H9 (cell line): ENCODE results near the gene HMGCL. TPM values are rescaled to one million over a fixed set of nuclear protein-coding genes. Genes with fewer than 3 reads are reported as not detected.

Source experiments
- DNase-seq: peaks from one replicate; pipeline ENCODE4 v3.0.0-alpha.2; 2017
- H2AFZ ChIP-seq: one replicate; pipeline ENCODE4 v1.6.1; 2013; ENCODE audit warnings: mild to moderate bottlenecking, low read length, control low read depth, moderate library complexity
- H2AK5ac ChIP-seq: 2 replicates; pipeline ENCODE4 v1.6.1; 2013; ENCODE audit warnings: low read length, control low read depth, mixed read lengths; ENCODE audit not compliant: insufficient read length
- H2BK120ac ChIP-seq: one replicate; pipeline ENCODE4 v1.6.1; 2013; ENCODE audit warnings: low read depth, mild to moderate bottlenecking, low read length, control low read depth, inconsistent platforms; ENCODE audit not compliant: poor library complexity, severe bottlenecking
- H2BK12ac ChIP-seq: 2 replicates; pipeline ENCODE4 v1.6.1; 2013; ENCODE audit warnings: low read length, control low read depth, mixed read lengths, low read depth; ENCODE audit not compliant: insufficient read length
- H2BK15ac ChIP-seq: 2 replicates; pipeline ENCODE4 v1.6.1; 2013; ENCODE audit warnings: low read depth, low read length, control low read depth
- H2BK20ac ChIP-seq: one replicate; pipeline ENCODE4 v1.6.1; 2013; ENCODE audit warnings: low read depth, mild to moderate bottlenecking, low read length, control low read depth, inconsistent platforms; ENCODE audit not compliant: poor library complexity, severe bottlenecking
- H2BK5ac ChIP-seq: 2 replicates; pipeline ENCODE4 v1.6.1; 2013; ENCODE audit warnings: low read length, control low read depth, mixed read lengths; ENCODE audit not compliant: insufficient read length
- H3K14ac ChIP-seq: 2 replicates; pipeline ENCODE4 v1.6.1; 2013; ENCODE audit warnings: low read length, control low read depth; ENCODE audit not compliant: insufficient read depth
- H3K18ac ChIP-seq: 2 replicates; pipeline ENCODE4 v1.6.1; 2013; ENCODE audit warnings: low read depth, mild to moderate bottlenecking, mixed read lengths, low read length, control low read depth; ENCODE audit not compliant: insufficient read length
- H3K23ac ChIP-seq: 2 replicates; pipeline ENCODE4 v1.6.1; 2013; ENCODE audit warnings: low read length, control low read depth, mixed read lengths, low read depth; ENCODE audit not compliant: insufficient read length
- H3K23me2 ChIP-seq: 2 replicates; pipeline ENCODE4 v1.6.1; 2013; ENCODE audit warnings: low read depth, mild to moderate bottlenecking, mixed read lengths, low read length, control low read depth; ENCODE audit not compliant: insufficient read length, poor library complexity, severe bottlenecking
- H3K27ac ChIP-seq: 2 replicates; pipeline ENCODE4 v1.5.1; 2013; ENCODE audit warnings: low read length, control low read depth, mixed read lengths, low read depth; ENCODE audit not compliant: insufficient read length
- H3K27me3 ChIP-seq: 2 replicates; pipeline ENCODE4 v1.6.1; 2013; ENCODE audit warnings: low read length, control low read depth, inconsistent platforms; ENCODE audit not compliant: insufficient read depth
- H3K4ac ChIP-seq: 2 replicates; pipeline ENCODE4 v1.6.1; 2013; ENCODE audit warnings: low read depth, mild to moderate bottlenecking, control low read depth, inconsistent platforms, low read length, moderate library complexity
- H3K4me1 ChIP-seq: 2 replicates; pipeline ENCODE4 v1.6.1; 2013; ENCODE audit warnings: low read length, control low read depth, inconsistent platforms; ENCODE audit not compliant: insufficient read depth
- H3K4me2 ChIP-seq: 2 replicates; pipeline ENCODE4 v1.6.1; 2013; ENCODE audit warnings: low read length, control low read depth, mixed read lengths; ENCODE audit not compliant: insufficient read length, insufficient read depth
- H3K56ac ChIP-seq: 2 replicates; pipeline ENCODE4 v1.6.1; 2013; ENCODE audit warnings: low read depth, mild to moderate bottlenecking, mixed read lengths, low read length, control low read depth; ENCODE audit not compliant: insufficient read length
- H3K79me1 ChIP-seq: 2 replicates; pipeline ENCODE4 v1.6.1; 2013; ENCODE audit warnings: low read depth, mild to moderate bottlenecking, moderate library complexity, low read length, control low read depth, inconsistent platforms; ENCODE audit not compliant: insufficient read depth, poor library complexity, severe bottlenecking
- H3K79me2 ChIP-seq: 2 replicates; pipeline ENCODE4 v1.6.1; 2013; ENCODE audit warnings: low read length, control low read depth, inconsistent platforms; ENCODE audit not compliant: insufficient read depth
- H3K9ac ChIP-seq: 2 replicates; pipeline ENCODE4 v1.6.1; 2013; ENCODE audit warnings: low read length, control low read depth, mixed read lengths; ENCODE audit not compliant: insufficient read length; ENCODE audit errors: extremely low read depth
- H3K9me3 ChIP-seq: one replicate; pipeline ENCODE4 v1.6.1; 2013; ENCODE audit warnings: low read depth, low read length, inconsistent platforms; ENCODE audit not compliant: control insufficient read depth
- H3T11ph ChIP-seq: one replicate; pipeline ENCODE4 v1.6.1; 2013; ENCODE audit warnings: mild to moderate bottlenecking, low read length, control low read depth, inconsistent platforms
- H4K20me1 ChIP-seq: one replicate; pipeline ENCODE4 v1.6.1; 2013; ENCODE audit not compliant: control insufficient read depth, insufficient read length, insufficient read depth
- H4K5ac ChIP-seq: 2 replicates; pipeline ENCODE4 v1.6.1; 2013; ENCODE audit warnings: low read depth, mild to moderate bottlenecking, mixed read lengths, low read length, control low read depth; ENCODE audit not compliant: insufficient read length
- H4K8ac ChIP-seq: replicated peaks from 2 replicates; pipeline ENCODE4 v1.6.1; 2013; ENCODE audit warnings: low read length, control low read depth, mixed read lengths, low read depth; ENCODE audit not compliant: insufficient read length
- H4K91ac ChIP-seq: 2 replicates; pipeline ENCODE4 v1.6.1; 2013; ENCODE audit warnings: low read depth, mild to moderate bottlenecking, moderate library complexity, mixed read lengths, low read length, control low read depth; ENCODE audit not compliant: insufficient read length
- H3K27ac Mint-ChIP-seq, 3 experiments: 2 replicates in 2 of 3; 3 replicates in 1 of 3; pipeline ENCODE4 v1.8.0; 2020 to 2021; ENCODE audit warnings: mixed read lengths in 3 of 3, mild to moderate bottlenecking in 1 of 3, moderate library complexity in 1 of 3
- H3K27me3 Mint-ChIP-seq: 2 replicates; pipeline ENCODE4 v1.8.0; 2021; ENCODE audit warnings: low read depth, mild to moderate bottlenecking, moderate library complexity, mixed read lengths
- H3K36me3 Mint-ChIP-seq, 3 experiments: 2 replicates in 2 of 3; 3 replicates in 1 of 3; pipeline ENCODE4 v1.8.0; 2020 to 2021; ENCODE audit warnings: low read depth in 3 of 3, mixed read lengths in 3 of 3; ENCODE audit not compliant: insufficient read depth in 1 of 3
- H3K4me1 Mint-ChIP-seq, 2 experiments: 2 replicates each; pipeline ENCODE4 v1.8.0; 2020; ENCODE audit warnings: mixed read lengths in 2 of 2
- H3K4me3 Mint-ChIP-seq, 2 experiments: 2 replicates in 1 of 2; 3 replicates in 1 of 2; pipeline ENCODE4 v1.8.0; 2020 to 2021; ENCODE audit warnings: mild to moderate bottlenecking in 2 of 2, mixed read lengths in 2 of 2, moderate library complexity in 1 of 2
- H3K9me3 Mint-ChIP-seq, 2 experiments: 2 replicates in 1 of 2; 3 replicates in 1 of 2; pipeline ENCODE4 v1.8.0; 2020; ENCODE audit warnings: mild to moderate bottlenecking in 2 of 2, mixed read lengths in 2 of 2, moderate library complexity in 1 of 2
- whole genome bisulfite sequencing: extraction: QIAGEN DNeasy Blood & Tissue Kit; methylation state at CpG from one replicate; pipeline ENCODE4 v1.1.7; 2013; ENCODE audit warnings: missing lambda C conversion rate, low lambda C conversion rate, mixed read lengths; ENCODE audit not compliant: insufficient read length; ENCODE audit errors: extremely low coverage; 5-methylcytosine and 5-hydroxymethylcytosine counted together
- total RNA-seq: library from RNA; stranded (reverse); gene quantifications from 2 replicates; pipeline ENCODE4 v1.2.1, GENCODE V29; 2021
- TF ChIP-seq, protein P1 (sequence below): fragments of 200-600 bp; sonication (generic); conservative IDR thresholded peaks from 3 replicates; pipeline ENCODE4 v1.8.0; 2021; ENCODE audit warnings: antibody characterized with exemption, mild to moderate bottlenecking

The HMGCL gene
- total RNA-seq, 1 experiment from 2014 or later, result 15.9 TPM

DNA sequence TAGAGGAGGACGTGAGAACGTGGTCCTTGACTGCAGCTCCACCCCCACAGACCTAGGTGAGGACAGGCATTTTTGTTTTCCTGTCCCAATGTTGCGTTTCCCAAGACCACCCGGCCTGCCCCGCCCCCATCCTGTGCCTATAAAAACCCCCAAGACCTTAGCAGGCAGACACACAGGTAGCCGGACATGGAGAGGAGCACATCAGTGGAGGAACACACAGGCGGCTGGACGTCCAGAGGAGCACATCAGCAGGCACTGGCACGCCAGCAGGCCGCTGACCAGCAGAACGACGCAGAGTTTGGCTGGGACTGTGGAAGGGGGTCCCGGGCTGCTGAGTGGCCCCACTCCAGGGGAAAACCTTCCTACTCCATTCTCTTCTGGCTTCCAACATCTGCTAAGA is 12.7 kb upstream of the HMGCL start:
- Histone ChIP-seq H3K56ac (no peak overlapping the region), H3K23ac (no peak overlapping the region), H2AFZ (no peak overlapping the region), H3K9ac (no peak overlapping the region), H4K91ac (no peak overlapping the region), H3T11ph (no peak overlapping the region), H4K20me1 (no peaks in the 10 kb centered on the region), H4K5ac (no peak overlapping the region), H2AK5ac (no peak overlapping the region), H3K23me2 (peaks cover 8% of the 10 kb centered on the region), H2BK15ac (no peak overlapping the region), H3K4me2 (peak overlapping the region; percentile 73), H3K27me3 (peaks cover 3% of the 10 kb centered on the region; the same call in 1 of the 2 replicates), H3K9me3 (no peaks in the 10 kb centered on the region), H2BK12ac (no peak overlapping the region), H3K27ac (no peak overlapping the region), H3K4ac (no peak overlapping the region), H2BK5ac (no peak overlapping the region), H3K79me1 (no peaks in the 10 kb centered on the region), H3K14ac (no peak overlapping the region), H4K8ac (no peak overlapping the region), H3K18ac (no peak overlapping the region), H3K4me1 (no peaks in the 10 kb centered on the region; the same call in 1 of the 2 replicates), H2BK120ac (no peak overlapping the region), H2BK20ac (no peak overlapping the region), H3K79me2 (no peaks in the 10 kb centered on the region)
- Mint-ChIP-seq H3K9me3 (no peaks in the 10 kb centered on the region), H3K27me3 (peaks cover 25% of the 10 kb centered on the region), H3K4me3 (peak overlapping the region; percentile 54 to 80), H3K36me3 (no peaks in the 10 kb centered on the region), H3K4me1 (peaks cover 9 to 11% of the 10 kb centered on the region in 2 experiments), H3K27ac (no peak overlapping the region)
- DNase-seq, result peak; percentile 31
- WGBS, result no CpG with 5 or more reads among the region's 13 CpGs
- TF ChIP-seq, protein P1, sequence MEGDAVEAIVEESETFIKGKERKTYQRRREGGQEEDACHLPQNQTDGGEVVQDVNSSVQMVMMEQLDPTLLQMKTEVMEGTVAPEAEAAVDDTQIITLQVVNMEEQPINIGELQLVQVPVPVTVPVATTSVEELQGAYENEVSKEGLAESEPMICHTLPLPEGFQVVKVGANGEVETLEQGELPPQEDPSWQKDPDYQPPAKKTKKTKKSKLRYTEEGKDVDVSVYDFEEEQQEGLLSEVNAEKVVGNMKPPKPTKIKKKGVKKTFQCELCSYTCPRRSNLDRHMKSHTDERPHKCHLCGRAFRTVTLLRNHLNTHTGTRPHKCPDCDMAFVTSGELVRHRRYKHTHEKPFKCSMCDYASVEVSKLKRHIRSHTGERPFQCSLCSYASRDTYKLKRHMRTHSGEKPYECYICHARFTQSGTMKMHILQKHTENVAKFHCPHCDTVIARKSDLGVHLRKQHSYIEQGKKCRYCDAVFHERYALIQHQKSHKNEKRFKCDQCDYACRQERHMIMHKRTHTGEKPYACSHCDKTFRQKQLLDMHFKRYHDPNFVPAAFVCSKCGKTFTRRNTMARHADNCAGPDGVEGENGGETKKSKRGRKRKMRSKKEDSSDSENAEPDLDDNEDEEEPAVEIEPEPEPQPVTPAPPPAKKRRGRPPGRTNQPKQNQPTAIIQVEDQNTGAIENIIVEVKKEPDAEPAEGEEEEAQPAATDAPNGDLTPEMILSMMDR, result no peak
